ENCODE data around the gene PFKL.

GRCh38 chr21:44262338-44263056, 37.4 kb upstream of the PFKL start:
- TF ChIP-seq POLR2AphosphoS5 (IDR thresholded peaks at IDR 0.05; ENCODE audit: low read depth, low read length), result no peak
- TF ChIP-seq TAF1 (IDR thresholded peaks at IDR 0.05; ENCODE audit: borderline replicate concordance, insufficient read depth, low read length), result no peak
- no peak for TF ChIP-seq REST (IDR thresholded peaks at IDR 0.05; ENCODE audit: insufficient read depth in 1 of 2, low read depth in 2 of 2, low read length in 2 of 2)
- TF ChIP-seq SIN3A (IDR thresholded peaks at IDR 0.05; ENCODE audit: borderline replicate concordance, insufficient read depth, low read length), result no peak
